Measurements from ENCODE around the gene WNT7B.

DNA sequence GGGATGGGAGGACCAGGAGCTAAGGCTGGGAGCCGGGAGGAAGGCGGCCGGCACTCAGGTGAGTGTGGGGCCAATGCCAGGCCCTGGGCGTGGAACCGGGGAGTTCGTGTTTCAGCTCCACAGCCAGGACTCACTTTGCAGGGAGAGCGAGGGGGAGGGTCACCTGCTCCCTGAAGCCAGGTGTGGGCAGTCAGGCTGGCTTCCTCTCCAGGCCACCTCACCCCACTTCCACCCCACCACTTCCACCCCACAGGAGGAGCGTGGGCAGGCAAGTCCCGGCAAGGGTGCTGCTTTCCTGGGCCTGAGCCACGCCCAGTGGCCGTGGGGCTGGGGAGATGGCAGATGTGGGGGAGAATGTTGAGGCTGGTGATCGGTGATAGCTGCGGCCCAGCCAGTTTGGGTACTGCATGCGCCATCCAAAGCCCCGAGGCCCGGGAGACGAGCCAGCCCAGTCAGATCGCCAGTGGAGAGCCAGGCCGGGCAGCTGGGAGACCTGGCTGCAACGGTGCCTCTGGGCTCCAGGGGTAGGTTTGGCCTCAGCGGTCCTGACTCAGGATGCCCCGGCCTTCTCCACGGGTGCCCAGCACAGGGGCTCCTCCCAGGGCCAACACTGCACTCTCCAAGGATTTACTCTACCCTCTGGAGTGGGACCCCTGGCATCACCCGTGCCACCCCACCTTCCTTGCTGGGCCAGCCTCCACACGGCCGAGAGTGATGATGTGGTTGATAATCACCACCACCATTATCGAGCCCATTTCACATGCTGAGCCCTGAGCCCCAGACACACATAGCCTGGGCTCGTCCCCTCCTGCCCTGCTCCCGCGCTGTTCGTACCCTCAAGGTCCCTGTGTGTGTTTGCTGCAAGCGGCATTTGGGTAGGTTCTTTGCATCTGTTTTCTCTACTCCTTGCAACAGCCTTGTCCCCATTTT is 93.8 kb downstream of the WNT7B start:
- TF ChIP-seq GATA2 (IDR thresholded peaks at IDR 0.05; ENCODE audit: low read depth, low read length) (no peak), GATA3 (IDR thresholded peaks at IDR 0.05; ENCODE audit: low read depth, low read length) (no peak)

All from SH-SY5Y (cell line).